ENCODE data around the gene NEK1. TPM values are rescaled to one million over a fixed set of nuclear protein-coding genes. Genes with fewer than 3 reads are reported as not detected.

NEK1 gene
- polyA plus RNA-seq, 1 of the 3 experiments (the other 2 are of a cell fraction) = 2.0 TPM

- WGBS (ENCODE audit: low lambda C conversion rate) = 85% methylated on average over 3 of the region's 3 CpGs
- ChIA-PET CTCF (no interaction called here), POLR2A (no interaction called here)
- peaks cover 16% of the 10 kb centered on the region for H3F3A ChIP-seq (replicated peaks; ENCODE audit: insufficient read depth)
- no peak overlapping the region for H2AFZ ChIP-seq (ENCODE audit: low read depth)
- H3K27me3 ChIP-seq (ENCODE audit: insufficient read depth) = no peaks in the 10 kb centered on the region
- H3K9me2 ChIP-seq = no peaks in the 10 kb centered on the region
- H4K20me1 ChIP-seq (ENCODE audit: insufficient read depth) = no peaks in the 10 kb centered on the region
- H3K36me3 ChIP-seq (replicated peaks in 1 of 2; ENCODE audit: control insufficient read depth in 1 of 2, insufficient read depth in 2 of 2, low read length in 1 of 2) = no peaks in the 10 kb centered on the region
- H3K79me2 ChIP-seq (ENCODE audit: insufficient read depth) = no peaks in the 10 kb centered on the region
- H3K9me3 ChIP-seq = no peaks in the 10 kb centered on the region; the same call in 1 of the 2 replicates
- H3K4me3 ChIP-seq (ENCODE audit: low read depth in 2 of 2, low read length in 1 of 2) = no peak overlapping the region
- no peak overlapping the region for H3K4me2 ChIP-seq
- no peak for DNase-seq
- no peak overlapping the region for H3K27ac ChIP-seq (ENCODE audit: low read depth in 2 of 2, low read length in 1 of 2)
- H3K9ac ChIP-seq = no peak overlapping the region
- 0 out of 4 replicates have a peak, but pooled peaks cover 0 to 5% of the 10 kb centered on the region in 2 experiments for H3K4me1 ChIP-seq (ENCODE audit: control insufficient read depth in 1 of 2, insufficient read depth in 2 of 2, low read depth in 1 of 2, low read length in 1 of 2)
- TF ChIP-seq RXRA (IDR thresholded peaks at IDR 0.05; ENCODE audit: borderline replicate concordance, low read depth) = no peak
- TF ChIP-seq NFIC (IDR thresholded peaks at IDR 0.05; ENCODE audit: borderline replicate concordance) = no peak
- no peak for TF ChIP-seq TAF1 (IDR thresholded peaks at IDR 0.05; ENCODE audit: borderline replicate concordance, low read depth, low read length)
- TF ChIP-seq MEF2A (IDR thresholded peaks at IDR 0.05; ENCODE audit: borderline replicate concordance, low read depth) = no peak
- TF ChIP-seq RFX5 (IDR thresholded peaks at IDR 0.05; ENCODE audit: low read length) = no peak
- no peak for TF ChIP-seq JUND (IDR thresholded peaks at IDR 0.05)
- no peak for TF ChIP-seq FOXJ3 (CRISPR knock-in tag; IDR thresholded peaks at IDR 0.05)
Observed at GRCh38 chr4:169385376-169385775, 227.0 kb downstream of the NEK1 start.

- WGBS (ENCODE audit: low lambda C conversion rate) = 84% methylated on average over 3 of the region's 3 CpGs
Observed at GRCh38 chr4:169384779-169385178, 227.6 kb downstream of the NEK1 start.

GRCh38 chr4:169383724-169384123 is 228.7 kb downstream of the NEK1 start:
- Histone ChIP-seq H3K4me1 (ENCODE audit: control insufficient read depth in 1 of 2, insufficient read depth in 2 of 2, low read depth in 1 of 2, low read length in 1 of 2) (0 out of 4 replicates have a peak, but pooled peaks cover 0 to 5% of the 10 kb centered on the region in 2 experiments), H3K27me3 (ENCODE audit: insufficient read depth) (no peaks in the 10 kb centered on the region), H3K79me2 (ENCODE audit: insufficient read depth) (no peaks in the 10 kb centered on the region), H3K9me2 (no peaks in the 10 kb centered on the region), H3K36me3 (replicated peaks in 1 of 2; ENCODE audit: control insufficient read depth in 1 of 2, insufficient read depth in 2 of 2, low read length in 1 of 2) (peaks cover 0 to 8% of the 10 kb centered on the region in 2 experiments), H3K9ac (no peak overlapping the region), H3F3A (replicated peaks; ENCODE audit: insufficient read depth) (peaks cover 16% of the 10 kb centered on the region), H3K4me2 (no peak overlapping the region), H3K4me3 (ENCODE audit: low read depth in 2 of 2, low read length in 1 of 2) (no peak overlapping the region), H4K20me1 (ENCODE audit: insufficient read depth) (no peaks in the 10 kb centered on the region), H3K27ac (ENCODE audit: low read depth in 2 of 2, low read length in 1 of 2) (peak overlapping the region in 1 of 2 experiments; percentile 76; a peak in 2 of 4 replicates), H2AFZ (ENCODE audit: low read depth) (no peak overlapping the region), H3K9me3 (peaks cover 7% of the 10 kb centered on the region; the same call in 1 of the 2 replicates)
- WGBS (ENCODE audit: low lambda C conversion rate) = 9% methylated on average over 3 of the region's 3 CpGs
- DNase-seq = no peak
- CTCF ChIA-PET = interaction anchor here (0.8 to 1.1 kb wide), 2 partner anchors 48 to 109 kb away, joined by 3 read pairs; no protein-coding TSS in a partner anchor
- TF ChIP-seq JUND (IDR thresholded peaks at IDR 0.05) (peak; percentile 85), TCF12 (IDR thresholded peaks at IDR 0.05) (peak; percentile 43; the same call in 1 of the 2 replicates), EP300 (IDR thresholded peaks at IDR 0.05; ENCODE audit: borderline replicate concordance in 1 of 2, low read depth in 1 of 2, low read length in 1 of 2) (peak in 1 of 2 experiments; percentile 54; a peak in 1 of 4 replicates), FOSL2 (IDR thresholded peaks at IDR 0.05; ENCODE audit: borderline replicate concordance, low read depth) (peak; percentile 83), PBX3 (IDR thresholded peaks at IDR 0.05) (peak; percentile 52), MXI1 (IDR thresholded peaks at IDR 0.05; ENCODE audit: low read depth, low read length) (no peak), GATA2 (CRISPR knock-in tag; IDR thresholded peaks at IDR 0.05) (no peak), TEAD4 (IDR thresholded peaks at IDR 0.05; ENCODE audit: borderline replicate concordance, insufficient read depth) (peak; percentile 50; the same call in 1 of the 2 replicates), FOXJ3 (CRISPR knock-in tag; IDR thresholded peaks at IDR 0.05) (no peak)
- POLR2A ChIA-PET = no interaction called here

More at GRCh38 chr4:169384779-169385178, 227.6 kb downstream of the NEK1 start:
- no peak overlapping the region for H2AFZ ChIP-seq (ENCODE audit: low read depth)
- no peaks in the 10 kb centered on the region for H4K20me1 ChIP-seq (ENCODE audit: insufficient read depth)
- no peaks in the 10 kb centered on the region for H3K36me3 ChIP-seq (replicated peaks in 1 of 2; ENCODE audit: control insufficient read depth in 1 of 2, insufficient read depth in 2 of 2, low read length in 1 of 2)
- no peaks in the 10 kb centered on the region for H3K79me2 ChIP-seq (ENCODE audit: insufficient read depth)
- H3K27me3 ChIP-seq (ENCODE audit: insufficient read depth) = no peaks in the 10 kb centered on the region
- no peak for DNase-seq
- no peak for TF ChIP-seq USF1 (IDR thresholded peaks at IDR 0.05; ENCODE audit: borderline replicate concordance, low read depth)
- TF ChIP-seq ELF1 (IDR thresholded peaks at IDR 0.05) = no peak
- no peak for TF ChIP-seq MXI1 (IDR thresholded peaks at IDR 0.05; ENCODE audit: low read depth, low read length)
- no peak for TF ChIP-seq SIN3A (IDR thresholded peaks at IDR 0.05; ENCODE audit: borderline replicate concordance, low read depth, low read length)
- no peak for TF ChIP-seq POLR2AphosphoS5 (IDR thresholded peaks at IDR 0.05; ENCODE audit: low read depth, low read length)
- CTCF ChIA-PET = no interaction called here
- no peaks in the 10 kb centered on the region; the same call in 1 of the 2 replicates for H3K9me3 ChIP-seq
- no peak overlapping the region for H3K4me3 ChIP-seq (ENCODE audit: low read depth in 2 of 2, low read length in 1 of 2)
- peak overlapping the region in 1 of 2 experiments; percentile 76; a peak in 2 of 4 replicates for H3K27ac ChIP-seq (ENCODE audit: low read depth in 2 of 2, low read length in 1 of 2)
- POLR2A ChIA-PET = no interaction called here
- H3K9ac ChIP-seq = no peak overlapping the region
- H3K9me2 ChIP-seq = no peaks in the 10 kb centered on the region
- H3K4me2 ChIP-seq = no peak overlapping the region
- 0 out of 4 replicates have a peak, but pooled peaks cover 0 to 5% of the 10 kb centered on the region in 2 experiments for H3K4me1 ChIP-seq (ENCODE audit: control insufficient read depth in 1 of 2, insufficient read depth in 2 of 2, low read depth in 1 of 2, low read length in 1 of 2)
- peaks cover 16% of the 10 kb centered on the region for H3F3A ChIP-seq (replicated peaks; ENCODE audit: insufficient read depth)
